GM12873 (cell line): ENCODE results near the gene RFFL.

Source experiments
- CTCF ChIP-seq: IDR thresholded peaks from 2 replicates; pipeline ENCODE4 v1.5.1; 2012; ENCODE audit warnings: low read depth, mild to moderate bottlenecking, moderate library complexity, low read length, control low read depth; ENCODE audit not compliant: insufficient read depth; ENCODE audit errors: missing control alignments

Gene RFFL

GRCh38 chr17:35076874-35077273 lies 13.4 kb upstream of the RFFL start:
- no peak for TF ChIP-seq CTCF

- no peak for TF ChIP-seq CTCF
Observed at GRCh38 chr17:35074711-35075707, 11.5 kb upstream of the RFFL start.

GRCh38 chr17:35073991-35074627 lies 10.6 kb upstream of the RFFL start:
- no peak for TF ChIP-seq CTCF

GRCh38 chr17:35073183-35073790 lies 9.8 kb upstream of the RFFL start:
- TF ChIP-seq CTCF, result no peak

- TF ChIP-seq CTCF, result no peak
Observed at GRCh38 chr17:35069311-35069710, 5.8 kb upstream of the RFFL start.

- TF ChIP-seq CTCF, result no peak
Observed at GRCh38 chr17:35068249-35068648, 4.7 kb upstream of the RFFL start.

GRCh38 chr17:35065880-35066279 lies 2.4 kb upstream of the RFFL start:
- TF ChIP-seq CTCF, result no peak
